ENCODE measurements around the gene SSTR3. TPM values are rescaled to one million over a fixed set of nuclear protein-coding genes. Genes with fewer than 3 reads are reported as not detected.

Gene SSTR3
- not detected in 5 replicates for total RNA-seq (2022; extraction: Qiagen RNA extraction; ENCODE audit: low read depth)

DNA sequence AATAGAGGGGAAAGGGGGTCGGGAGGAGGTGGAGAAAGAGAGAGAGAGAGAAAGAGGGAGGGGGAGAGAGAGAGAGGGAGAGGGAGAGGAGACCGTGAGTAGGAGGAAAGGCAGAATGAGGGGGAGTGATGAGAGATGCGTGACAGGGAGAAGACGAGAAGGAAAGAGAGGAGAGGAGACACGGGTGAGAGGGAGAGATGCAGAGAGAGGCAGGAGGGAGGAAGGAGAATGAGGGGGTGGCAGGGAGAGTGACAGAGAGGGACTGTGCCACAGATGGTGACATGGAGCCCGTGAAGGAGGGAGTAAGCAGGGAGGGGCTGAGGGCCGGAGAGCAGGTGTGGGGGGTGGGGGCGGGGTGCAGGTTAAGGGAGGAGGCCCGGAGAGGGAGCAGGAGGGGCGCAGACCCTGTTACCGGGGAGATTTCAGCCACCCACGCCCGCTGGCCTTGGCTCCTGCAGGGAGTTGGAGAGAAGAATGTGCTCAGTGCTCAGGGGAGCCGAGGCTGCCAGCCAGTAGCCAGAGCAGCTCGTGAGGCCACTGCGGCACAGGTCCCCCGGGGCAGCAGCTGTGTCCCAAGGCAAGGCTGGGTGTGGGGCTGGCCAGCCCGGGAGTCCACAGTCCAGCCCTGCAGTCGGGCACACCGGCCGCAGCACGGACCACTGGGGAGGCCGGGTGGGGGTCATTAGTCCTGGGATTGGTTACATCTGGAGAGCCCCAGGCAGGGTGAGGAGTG, at the start of gene SSTR3:
Gene SSTR3, minus strand, starts transcription at position 304 of the 733 bp plus-strand sequence. CDS start 4,674 bp downstream, outside the sequence.

DNA sequence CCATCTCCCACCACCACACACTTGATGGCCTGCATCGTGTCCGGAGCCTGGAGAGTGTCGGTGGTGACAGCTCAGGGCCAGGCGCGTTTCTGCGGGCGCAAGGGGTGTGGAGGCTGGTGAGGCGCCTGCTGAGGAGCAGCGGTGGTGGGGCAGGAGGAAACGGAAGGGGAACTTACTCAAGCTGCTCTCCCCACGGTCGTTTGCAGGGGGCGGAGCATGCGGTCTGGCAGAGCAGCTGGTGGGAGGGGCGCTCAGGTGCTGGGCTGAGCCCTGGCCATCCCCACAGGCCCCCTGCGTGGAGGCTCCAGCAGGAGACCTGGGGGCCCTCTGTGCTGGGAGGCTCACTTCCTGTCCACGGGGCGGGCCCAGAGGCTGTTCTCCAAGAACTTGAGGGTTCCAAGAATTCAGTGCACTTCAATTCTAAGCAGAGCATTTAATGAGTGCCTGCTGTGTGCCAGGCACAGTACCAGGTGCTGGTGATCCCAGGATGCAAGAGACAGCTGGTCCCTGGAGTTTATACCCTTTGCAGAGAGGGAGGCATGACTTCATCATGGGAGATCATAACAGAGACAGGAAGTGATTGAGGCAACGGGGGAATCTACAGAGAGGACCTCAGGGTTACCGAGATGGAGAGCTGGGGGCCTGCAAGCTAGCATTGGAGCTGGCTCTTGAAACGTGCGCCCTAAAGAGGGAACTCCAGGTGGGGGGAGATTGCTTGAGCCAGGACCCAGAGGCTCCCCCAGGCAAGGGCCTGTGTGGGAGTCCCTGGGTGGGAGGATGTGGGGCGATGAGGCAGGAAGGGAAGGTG, 32.0 kb upstream of the SSTR3 start, which contains the start of gene RAC2:
Gene RAC2, minus strand, starts transcription at position 156 of the 808 bp plus-strand sequence. Its CDS starts 121 bp downstream, at position 35.

DNA sequence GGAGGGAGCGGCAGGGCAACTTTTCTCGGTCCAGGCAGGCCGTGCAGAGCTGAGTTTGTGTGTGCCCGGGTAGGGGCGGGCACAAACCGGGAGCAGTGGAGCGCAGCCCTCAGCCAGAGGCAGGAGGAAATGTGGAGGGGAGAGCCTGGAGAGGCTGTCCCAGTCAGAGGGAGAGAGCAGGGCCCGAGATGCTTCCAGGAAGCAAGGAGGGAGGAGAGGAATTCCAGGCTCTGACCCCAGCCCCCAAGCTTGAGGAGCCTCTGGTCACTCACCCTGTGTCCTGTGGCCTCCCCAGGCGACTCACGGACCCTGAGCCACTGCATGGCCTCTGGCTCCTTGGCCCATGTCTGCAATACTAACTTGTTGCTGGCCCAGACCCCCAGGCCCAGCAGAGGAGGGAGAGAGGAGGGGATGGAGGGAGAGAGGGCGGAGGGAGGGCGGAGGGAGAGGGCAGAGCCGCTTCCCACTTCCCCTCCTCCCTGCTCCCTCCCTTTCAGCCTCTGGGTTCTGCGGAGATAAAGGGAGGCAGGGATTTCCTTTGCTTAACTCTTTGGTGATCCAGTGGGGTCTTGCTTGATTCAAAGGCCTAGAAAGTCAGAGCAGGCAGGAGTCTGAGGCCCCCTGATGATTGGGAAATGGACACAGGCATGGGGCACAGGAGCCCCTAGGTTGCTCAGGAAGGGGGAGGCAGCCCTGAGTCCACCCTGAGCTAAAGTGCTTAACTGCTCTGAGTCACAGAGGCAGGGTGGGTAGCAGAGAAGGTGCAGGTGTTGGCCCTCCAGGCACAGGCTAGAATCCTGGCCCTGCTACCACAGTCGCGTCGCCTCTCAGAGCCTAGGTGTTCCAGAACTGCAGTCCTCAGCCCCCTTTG, 24.2 kb downstream of the SSTR3 start, which contains the start of gene C1QTNF6:
Gene C1QTNF6, minus strand, starts transcription at position 357 of the 871 bp plus-strand sequence. Its CDS starts 34 bp downstream, at position 323.

Other genes with a start within 250 kb of the SSTR3 start
- 38.8 to 56.7 TPM (median 48.8 TPM) in 5 replicates for gene TST, start 193.0 kb downstream of the SSTR3 start, total RNA-seq (2022; extraction: Qiagen RNA extraction; ENCODE audit: low read depth)
- gene MPST, start 192.7 kb downstream of the SSTR3 start, total RNA-seq (2022; extraction: Qiagen RNA extraction; ENCODE audit: low read depth), result 43.4 to 76.3 TPM (median 69.4 TPM) in 5 replicates
- gene KCTD17, start 160.7 kb downstream of the SSTR3 start, total RNA-seq (2022; extraction: Qiagen RNA extraction; ENCODE audit: low read depth), result 20.8 to 26.1 TPM (median 23.2 TPM) in 5 replicates
- not detected in 5 replicates for gene TMPRSS6, start 102.8 kb downstream of the SSTR3 start, total RNA-seq (2022; extraction: Qiagen RNA extraction; ENCODE audit: low read depth)
- 0.06 to 0.09 TPM (median 0.09 TPM) in 3 of 5 replicates, not detected in the others for gene IL2RB, start 62.6 kb downstream of the SSTR3 start, total RNA-seq (2022; extraction: Qiagen RNA extraction; ENCODE audit: low read depth)
- gene C1QTNF6, start 24.2 kb downstream of the SSTR3 start, total RNA-seq (2022; extraction: Qiagen RNA extraction; ENCODE audit: low read depth), result 8.6 to 13.6 TPM (median 10.9 TPM) in 5 replicates
- gene RAC2, start 31.8 kb upstream of the SSTR3 start, total RNA-seq (2022; extraction: Qiagen RNA extraction; ENCODE audit: low read depth), result 0.16 to 0.23 TPM (median 0.16 TPM) in 3 of 5 replicates, not detected in the others
- 0.61 to 0.94 TPM (median 0.86 TPM) in 5 replicates for gene CYTH4, start 70.0 kb upstream of the SSTR3 start, total RNA-seq (2022; extraction: Qiagen RNA extraction; ENCODE audit: low read depth)
- 5.2 to 8.9 TPM (median 7.6 TPM) in 5 replicates for gene ELFN2, start 215.0 kb upstream of the SSTR3 start, total RNA-seq (2022; extraction: Qiagen RNA extraction; ENCODE audit: low read depth)

All from A549 treated with RU486 at 1 μM for 4 hours (cell line).